Body of pancreas (tissue), 4 donors: ENCODE measurements around the gene IER5L.

Experiments used
- CTCF ChIP-seq, 7 experiments: fragments of 450-650 bp in 4 of 7; fragments of 200-600 bp in 3 of 7; sonication (generic) in 3 of 7; IDR thresholded peaks; one replicate each; pipeline ENCODE4 v1.5.1; 2016 to 2019; ENCODE audit warnings: antibody characterized with exemption in 7 of 7
- POLR2A ChIP-seq, 3 donors: fragments of 450-650 bp; IDR thresholded peaks; one replicate each; pipeline ENCODE4 v1.6.1; 2016; ENCODE audit warnings: antibody characterized with exemption in 3 of 3, mild to moderate bottlenecking in 2 of 3

DNA sequence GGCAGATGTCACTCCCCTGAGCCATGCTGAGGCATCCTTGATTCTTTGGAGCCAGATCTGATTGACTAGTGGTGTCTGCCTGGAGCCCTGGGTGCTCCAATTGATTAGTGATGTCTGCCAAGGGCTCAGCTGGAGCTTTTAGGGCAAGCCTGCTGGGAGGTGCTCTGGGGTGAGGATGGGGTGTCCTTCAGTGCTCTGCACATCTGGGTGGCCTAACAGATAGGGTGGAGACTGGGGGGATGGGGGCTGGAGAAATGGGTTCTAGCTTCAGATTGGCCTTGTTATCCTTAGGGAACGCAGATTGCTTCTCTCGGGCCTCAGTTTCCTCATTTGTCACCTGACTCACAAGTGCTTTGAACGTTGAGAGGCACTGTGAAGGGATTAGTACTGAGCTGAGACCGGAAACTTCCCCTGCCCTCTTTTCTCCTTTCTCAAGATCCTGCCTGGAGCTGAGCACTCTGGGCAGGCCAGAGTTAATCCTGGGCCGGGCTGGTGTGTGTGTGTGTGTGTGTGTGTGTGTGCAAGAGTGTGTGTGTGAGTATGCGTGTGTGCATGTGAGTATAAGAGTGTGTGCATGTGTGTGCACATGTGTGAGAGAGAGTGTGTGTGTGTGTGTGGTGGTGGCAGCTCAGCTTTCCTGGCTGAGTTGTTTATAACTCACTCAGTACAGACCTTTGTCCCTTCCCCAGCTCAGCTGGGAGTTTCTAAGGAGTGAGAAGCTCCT lies 5.6 kb upstream of the IER5L start:
- TF ChIP-seq CTCF (IDR thresholded peaks at IDR 0.05) (no peak), POLR2A (IDR thresholded peaks at IDR 0.05) (no peak)
